ENCODE results near the gene TIE1. TPM values are rescaled to one million over a fixed set of nuclear protein-coding genes. Genes with fewer than 3 reads are reported as not detected.

TIE1 gene
- total RNA-seq, 1 donor from 2014 or later: 23.3 TPM

DNA sequence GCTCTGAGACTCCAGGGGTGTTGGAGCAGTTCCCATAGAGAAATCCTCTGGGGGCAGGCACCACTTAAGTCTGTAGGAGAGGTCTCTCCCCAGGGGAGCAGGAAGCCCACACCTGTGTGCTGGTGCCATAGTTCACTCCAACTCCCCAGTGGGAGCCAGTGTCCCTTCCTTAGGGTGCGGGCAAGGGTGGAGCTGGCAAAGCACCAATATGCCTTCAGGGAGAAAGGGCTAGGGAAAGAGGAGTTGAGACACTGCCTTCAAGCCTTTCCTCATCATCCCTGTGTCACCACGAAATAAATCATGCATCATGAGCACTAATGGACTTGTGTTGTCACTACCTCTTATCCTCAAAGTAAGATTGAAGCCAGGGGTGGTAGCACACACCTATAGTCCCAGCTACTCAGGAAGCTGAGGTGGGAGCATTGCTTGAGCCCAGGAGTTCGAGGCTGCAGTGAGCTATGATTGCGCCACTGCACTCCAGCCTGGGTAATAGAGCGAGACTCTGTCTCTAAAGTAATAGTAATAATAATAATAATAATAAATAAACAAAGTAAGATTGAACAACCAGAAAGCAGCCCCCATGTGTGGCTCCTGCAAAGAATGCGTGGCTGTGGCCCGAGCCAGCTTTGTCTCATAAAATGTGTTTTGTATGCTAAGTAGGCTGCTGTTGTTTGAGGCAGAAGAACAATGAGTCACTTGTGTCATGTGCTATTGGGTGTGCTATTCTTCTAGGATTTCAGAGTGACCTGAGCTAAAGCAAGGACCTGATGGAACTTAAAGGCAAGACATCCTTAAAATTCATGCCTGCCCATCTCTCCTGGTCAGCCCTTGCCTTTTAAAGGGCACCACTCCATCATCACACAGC, 6.7 kb upstream of the TIE1 start:
- DNase-seq (ENCODE audit: low spot score): no peak

DNA sequence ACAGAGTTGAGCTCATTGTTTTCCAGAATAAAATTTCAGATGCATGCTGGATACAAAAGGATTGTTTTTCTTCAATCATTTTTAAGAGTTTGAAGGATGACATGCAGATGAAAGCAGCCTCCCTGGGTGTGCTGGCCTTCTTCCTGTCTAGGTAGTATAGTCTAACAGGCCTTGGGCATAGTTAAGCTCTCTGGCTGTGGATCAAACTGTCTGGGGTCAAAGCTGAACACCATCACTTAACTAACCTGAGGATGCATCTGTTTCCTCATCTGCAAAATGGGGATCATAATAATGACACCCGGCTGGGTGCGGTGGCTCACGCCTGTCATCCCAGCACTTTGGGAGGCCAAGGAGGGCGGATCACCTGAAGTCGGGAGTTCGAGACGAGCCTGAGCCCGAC, 6.0 kb upstream of the TIE1 start:
- no peak for DNase-seq (ENCODE audit: low spot score)

DNA sequence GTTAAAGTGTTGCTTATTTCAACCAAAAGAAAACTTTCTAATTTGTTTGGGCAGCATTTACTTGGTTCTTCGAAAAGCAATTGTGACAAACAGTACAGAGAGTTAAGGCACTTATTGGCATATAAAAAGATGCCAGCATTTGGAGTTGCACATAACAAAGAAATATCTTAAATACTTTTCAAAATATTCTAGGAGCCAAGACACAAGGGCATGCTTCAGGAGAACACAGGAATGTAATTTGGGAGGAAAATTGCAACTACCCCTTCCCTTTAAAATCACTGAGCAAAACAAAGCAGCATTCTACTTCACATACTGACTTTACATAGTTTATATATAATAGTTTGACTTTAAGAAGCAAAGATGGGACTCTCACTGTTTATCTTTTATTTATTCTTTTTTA, 4.6 kb upstream of the TIE1 start:
- no peak for DNase-seq (ENCODE audit: low spot score)

DNA sequence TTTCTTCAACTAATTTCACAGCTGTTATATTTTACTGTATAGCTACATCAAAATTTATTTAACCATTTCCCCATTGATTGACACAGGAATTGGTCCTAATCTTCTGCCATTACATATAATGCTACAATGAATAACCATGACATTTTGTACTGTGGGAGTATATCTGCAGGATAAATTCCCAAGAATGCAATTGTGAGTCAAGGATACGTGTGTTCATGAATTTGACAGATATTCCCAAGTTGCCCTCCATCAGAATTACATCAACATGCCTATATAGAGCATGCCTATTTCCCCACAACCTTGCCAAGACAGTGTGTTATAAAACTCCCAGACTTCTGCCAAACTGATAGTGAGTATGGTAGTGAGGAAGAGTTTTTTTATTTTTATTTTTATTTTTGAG, 2.7 kb upstream of the TIE1 start:
- DNase-seq (ENCODE audit: low spot score): no peak

DNA sequence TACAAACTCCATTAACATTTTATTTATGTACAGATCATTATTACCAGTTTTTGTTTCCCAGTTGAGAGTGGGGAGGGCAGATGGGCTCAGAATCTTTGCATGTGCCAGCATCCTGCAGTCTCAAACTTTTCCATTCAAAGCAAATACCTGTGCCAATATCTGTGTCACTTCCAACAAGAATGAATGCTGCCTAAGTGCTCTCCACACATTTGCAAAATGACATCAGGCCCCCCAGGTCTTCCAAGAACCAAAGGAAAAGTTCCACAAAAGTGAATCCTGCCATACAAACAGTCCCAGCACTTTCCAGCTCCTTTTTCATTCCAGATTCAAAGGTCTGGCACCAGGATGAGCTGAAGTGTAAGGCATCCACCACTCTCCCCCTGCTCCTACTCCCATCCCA, 1.7 kb upstream of the TIE1 start:
- DNase-seq (ENCODE audit: low spot score): no peak

DNA sequence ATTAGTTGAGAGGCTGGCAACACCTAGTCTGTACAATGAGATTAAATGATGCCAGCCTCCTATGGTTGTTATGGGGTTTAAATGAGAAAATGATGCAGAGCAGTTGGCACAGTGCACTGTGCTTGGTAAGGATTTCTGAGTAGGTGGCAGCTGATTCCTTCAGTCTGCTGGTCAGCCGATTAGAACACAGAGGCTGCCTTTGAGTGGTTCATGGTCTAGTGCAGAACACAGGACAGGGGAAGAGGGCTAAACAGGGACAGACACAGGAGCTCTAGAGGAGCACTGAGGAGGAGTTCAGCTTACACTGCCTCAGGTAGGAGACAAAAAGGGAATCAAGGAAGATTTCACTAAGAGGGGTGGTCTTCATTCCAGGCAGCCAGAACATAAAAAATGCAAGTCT, 1.4 kb downstream of the TIE1 start:
- DNase-seq (ENCODE audit: low spot score): no peak

DNA sequence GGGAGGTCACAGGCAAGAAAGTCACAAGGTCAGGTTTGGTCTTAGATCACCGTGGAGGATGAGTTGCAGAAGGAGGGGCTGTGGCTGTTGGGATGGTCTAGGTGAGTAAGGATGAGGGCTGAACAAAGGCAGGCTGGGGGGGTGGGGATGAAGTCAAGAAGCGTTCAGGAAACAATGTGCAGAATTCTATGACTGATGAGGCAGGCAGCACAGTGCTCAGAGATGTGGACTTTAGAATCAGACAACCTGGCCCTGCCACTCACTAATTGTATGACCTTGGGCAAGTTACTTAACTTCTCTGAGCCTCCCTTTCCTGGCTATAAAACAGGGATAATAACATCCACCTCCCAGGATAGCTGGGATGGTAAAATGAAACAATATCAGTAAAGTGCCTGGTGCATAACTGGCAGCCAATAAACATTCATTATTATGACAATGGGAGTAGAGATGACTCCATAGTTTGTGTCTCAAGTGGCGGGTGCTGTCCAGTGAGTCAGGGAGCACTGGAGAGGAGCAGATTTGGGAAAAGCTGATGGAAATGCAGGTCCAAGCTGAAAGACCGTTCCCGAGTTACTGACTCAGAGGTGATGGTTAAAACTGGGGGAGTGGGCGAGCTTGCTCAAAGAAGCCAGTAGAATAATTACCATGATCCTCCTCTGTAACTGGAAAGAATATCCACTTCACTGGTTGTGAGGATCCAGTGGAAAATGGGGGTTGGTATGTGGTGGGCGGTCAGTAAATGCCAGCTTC, 2.1 kb downstream of the TIE1 start:
- no peak for DNase-seq (ENCODE audit: low spot score)

DNA sequence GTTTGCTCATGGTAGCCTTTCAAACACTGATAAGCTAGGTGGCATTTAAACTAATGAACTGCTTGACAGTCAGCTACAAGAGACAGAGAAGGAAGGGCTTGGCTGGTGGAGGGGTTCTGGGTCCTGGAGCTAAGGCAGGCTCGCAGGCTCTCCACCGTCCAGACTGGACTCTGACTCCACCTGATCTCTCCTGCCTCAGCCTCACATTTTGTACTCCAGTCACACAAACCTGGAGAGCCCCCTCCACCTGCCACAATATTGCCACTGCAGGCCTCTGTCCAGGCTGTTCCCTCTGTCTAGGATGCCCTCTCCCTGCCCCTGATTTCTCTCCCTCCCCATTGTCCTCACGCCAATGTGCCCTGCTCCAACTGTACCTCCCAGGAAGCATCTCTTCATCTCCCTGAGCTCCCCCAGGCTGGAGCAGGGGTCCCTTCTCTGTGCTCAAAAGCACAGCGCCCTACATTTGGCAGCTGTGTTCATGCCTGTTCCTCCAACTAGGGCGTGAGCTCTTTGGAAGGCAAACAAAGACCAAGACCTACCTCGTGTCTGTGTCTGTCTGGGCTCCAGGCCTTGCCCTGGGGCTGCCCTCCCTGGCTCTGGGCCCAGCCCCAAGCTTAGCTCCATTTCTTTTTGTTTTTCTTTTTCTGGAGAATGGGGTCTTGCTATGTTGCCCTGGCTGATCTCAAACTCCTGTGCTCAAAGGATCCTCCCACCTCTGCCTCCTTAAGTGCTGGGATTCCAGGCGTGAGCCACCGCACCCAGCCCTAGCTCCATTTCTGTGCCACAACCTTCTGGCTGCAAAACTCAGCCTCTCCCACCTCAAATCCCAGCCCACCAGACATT, 2.9 kb downstream of the TIE1 start:
- DNase-seq (ENCODE audit: low spot score): no peak

DNA sequence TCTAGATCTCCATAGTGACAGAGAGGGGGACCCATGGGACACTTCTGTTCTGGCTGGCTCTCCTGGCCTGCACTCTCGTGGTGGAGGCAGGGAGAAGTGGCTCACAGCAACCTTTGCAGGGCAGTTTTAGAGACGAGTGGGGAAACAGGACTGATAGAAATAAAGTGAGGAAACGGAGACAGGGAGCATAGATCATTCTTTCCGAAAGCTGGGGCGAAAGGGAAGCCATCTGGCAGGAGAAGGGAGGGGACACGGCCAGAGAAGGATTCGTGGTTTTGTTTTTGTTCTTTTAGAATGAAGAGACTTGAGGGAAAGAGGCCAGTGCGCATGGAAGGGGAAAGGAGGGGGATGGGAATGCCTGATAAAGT, 3.5 kb downstream of the TIE1 start:
- no peak for DNase-seq (ENCODE audit: low spot score)

DNA sequence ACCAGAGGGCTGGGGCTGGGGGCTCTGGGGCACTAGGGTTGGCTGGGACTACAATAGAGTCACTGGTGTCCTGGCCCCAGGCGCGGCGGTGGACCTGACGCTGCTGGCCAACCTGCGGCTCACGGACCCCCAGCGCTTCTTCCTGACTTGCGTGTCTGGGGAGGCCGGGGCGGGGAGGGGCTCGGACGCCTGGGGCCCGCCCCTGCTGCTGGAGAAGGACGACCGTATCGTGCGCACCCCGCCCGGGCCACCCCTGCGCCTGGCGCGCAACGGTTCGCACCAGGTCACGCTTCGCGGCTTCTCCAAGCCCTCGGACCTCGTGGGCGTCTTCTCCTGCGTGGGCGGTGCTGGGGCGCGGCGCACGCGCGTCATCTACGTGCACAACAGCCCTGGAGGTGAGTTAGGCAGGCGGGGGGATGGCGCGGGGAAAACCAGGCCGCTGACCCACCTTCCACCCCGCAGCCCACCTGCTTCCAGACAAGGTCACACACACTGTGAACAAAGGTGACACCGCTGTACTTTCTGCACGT, 4.1 kb downstream of the TIE1 start:
- no peak for DNase-seq (ENCODE audit: low spot score)

DNA sequence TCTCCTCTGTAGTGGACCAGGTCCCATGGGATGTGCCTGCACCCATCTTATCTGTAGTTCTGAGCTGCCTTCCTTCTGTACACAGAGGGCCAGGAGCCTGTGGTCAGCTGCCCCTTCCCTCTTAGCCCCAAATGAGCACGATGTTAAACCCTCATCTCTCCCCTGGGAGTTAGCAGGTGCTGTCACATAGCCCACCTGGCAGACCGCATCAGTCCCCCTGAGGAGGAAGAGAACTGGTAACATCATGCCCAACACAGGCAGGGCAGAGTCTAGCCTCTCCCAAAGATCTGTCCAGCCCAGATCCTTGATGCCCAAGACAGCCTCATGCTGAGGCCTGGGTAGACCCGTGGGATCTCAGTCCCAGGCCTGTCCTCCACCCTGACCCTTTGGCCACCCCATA, 4.7 kb downstream of the TIE1 start:
- no peak for DNase-seq (ENCODE audit: low spot score)

DNA sequence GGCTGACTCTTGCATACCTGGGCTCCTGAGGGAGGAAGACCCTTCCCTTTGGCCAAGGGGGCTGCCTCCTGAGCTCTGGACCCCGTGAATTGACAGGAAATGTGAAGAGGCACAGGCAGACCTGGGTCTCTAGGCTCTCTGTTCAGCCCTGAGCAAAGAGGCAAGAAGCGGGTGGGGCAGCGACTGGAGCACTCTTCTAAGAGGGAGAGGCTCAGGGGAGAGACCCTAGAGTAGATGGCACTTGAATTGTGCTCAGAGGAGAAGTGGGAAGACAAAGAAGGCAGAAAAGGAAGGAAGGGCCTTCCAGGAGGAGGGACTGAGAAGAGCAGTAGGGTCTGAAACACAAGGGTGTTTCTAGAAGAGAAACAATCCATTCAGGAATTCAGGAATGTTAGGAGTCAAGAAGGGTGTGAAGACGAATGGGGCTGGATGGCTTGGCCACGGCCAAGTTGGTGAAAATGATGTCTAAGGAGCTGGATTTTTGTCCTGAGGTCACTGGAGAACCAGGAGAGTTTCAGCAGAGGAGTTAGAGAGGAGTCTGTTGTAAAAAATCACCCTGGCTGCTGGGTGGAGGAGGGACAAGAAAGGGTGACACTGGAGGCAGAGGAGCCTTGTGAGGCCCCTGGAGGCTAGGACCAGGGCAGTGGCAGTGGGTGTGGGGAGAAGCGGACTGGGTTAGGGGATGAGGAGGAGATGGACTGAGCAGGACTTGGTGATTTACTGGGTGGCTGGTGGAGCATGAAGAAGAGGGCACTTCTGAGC, 5.3 kb downstream of the TIE1 start:
- no peak for DNase-seq (ENCODE audit: low spot score)

DNA sequence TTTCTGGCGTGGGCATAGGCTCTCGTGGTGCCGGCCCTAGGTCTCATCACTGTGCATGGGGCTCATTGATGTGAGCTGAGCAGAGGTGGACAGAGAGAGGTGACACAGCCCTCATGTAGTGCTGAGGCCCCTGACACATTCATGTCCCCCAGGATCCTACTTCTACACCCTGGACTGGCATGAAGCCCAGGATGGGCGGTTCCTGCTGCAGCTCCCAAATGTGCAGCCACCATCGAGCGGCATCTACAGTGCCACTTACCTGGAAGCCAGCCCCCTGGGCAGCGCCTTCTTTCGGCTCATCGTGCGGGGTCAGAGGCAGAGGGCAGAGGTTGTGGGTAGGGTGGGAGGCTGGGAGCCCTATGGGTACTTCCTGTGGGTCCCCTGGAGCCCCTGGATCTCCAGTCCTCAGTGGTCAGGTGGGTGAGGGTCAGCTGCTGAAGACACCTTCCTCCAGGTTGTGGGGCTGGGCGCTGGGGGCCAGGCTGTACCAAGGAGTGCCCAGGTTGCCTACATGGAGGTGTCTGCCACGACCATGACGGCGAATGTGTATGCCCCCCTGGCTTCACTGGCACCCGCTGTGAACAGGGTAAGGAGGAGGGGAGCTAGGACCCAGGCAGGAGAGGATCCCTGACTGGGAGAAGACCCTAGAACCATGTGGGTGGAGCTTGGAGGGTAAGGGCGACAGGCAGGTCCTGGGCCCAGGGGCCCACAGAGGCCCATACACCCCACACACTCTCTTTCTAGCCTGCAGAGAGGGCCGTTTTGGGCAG, 6.1 kb downstream of the TIE1 start:
- no peak for DNase-seq (ENCODE audit: low spot score)

DNA sequence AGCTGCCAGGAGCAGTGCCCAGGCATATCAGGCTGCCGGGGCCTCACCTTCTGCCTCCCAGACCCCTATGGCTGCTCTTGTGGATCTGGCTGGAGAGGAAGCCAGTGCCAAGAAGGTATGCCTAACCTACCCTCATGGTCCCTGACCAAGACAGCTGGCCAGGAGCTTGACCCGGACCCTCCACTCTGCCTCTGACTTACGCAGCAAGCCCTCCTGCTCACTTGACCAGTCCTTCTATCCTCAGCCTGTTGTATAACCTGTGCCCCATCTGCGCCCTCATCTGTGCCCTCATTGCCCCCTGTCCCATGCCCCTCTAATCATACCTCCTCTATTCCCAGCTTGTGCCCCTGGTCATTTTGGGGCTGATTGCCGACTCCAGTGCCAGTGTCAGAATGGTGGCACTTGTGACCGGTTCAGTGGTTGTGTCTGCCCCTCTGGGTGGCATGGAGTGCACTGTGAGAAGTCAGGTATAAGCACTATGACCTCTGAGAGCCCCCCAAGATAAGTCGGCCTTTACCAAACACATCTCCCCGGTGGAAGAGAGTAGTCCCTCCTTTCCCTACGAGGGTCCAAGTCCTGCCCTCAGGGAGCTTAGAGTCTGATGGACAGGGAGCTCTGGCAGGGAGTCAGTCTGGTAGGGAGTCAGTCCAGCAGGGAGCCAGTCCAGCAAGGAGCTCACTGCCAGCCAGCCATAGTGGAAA, 6.8 kb downstream of the TIE1 start:
- DNase-seq (ENCODE audit: low spot score): no peak

DNA sequence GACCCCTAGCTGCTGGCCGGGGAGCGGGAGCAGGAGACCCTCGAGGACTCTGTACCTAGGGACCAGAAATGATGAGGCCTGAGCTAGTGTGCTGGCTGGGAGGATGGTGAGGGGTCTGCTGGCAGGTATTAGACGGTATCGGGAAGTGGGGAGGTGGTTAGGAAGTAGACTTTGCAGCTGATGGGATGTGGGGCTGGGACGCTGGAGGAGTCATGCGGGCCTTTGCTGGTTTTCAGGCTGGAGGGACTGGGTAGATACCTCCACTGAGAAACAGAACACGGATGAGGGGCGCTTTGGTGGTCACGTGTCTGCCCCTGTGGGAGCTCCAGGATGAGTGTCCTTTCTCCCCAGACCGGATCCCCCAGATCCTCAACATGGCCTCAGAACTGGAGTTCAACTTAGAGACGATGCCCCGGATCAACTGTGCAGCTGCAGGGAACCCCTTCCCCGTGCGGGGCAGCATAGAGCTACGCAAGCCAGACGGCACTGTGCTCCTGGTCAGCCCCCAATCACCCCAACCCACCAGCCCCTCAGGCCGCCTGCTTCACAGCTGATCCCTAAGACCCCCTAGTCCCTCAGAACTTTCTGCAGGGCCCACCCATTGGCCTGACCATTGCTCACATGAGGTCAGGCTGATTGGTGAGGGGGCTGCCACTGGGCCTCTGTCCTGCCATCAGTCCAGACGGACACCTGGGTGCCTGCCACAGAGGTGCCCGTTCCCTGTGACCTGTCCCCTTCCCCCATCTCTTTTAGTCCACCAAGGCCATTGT, 8.0 kb downstream of the TIE1 start:
- DNase-seq (ENCODE audit: low spot score): no peak

DNA sequence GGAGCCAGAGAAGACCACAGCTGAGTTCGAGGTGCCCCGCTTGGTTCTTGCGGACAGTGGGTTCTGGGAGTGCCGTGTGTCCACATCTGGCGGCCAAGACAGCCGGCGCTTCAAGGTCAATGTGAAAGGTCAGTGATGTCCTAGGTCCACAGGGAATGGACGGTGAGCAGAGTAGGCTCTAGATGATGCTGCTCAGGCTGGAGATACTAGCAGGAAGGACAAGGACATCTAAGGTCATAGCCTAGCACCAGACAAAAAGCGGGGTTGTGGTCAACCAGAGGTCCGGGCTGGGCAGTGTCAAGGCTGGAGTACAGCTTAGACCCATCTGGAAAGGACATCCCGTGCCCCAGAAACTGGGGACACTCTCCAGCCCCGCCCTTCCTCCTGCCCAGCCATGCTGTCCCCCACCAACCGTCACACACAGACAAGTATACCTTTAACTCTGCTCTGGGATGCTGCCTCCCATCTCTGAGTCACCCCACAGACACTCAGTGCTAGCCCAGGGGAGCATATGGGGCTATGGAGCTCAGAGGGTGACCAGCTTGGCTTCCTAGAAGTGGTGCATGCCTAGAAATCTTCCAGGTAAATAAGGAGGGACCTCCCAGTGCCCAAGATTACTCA, 8.7 kb downstream of the TIE1 start:
- DNase-seq (ENCODE audit: low spot score): no peak

DNA sequence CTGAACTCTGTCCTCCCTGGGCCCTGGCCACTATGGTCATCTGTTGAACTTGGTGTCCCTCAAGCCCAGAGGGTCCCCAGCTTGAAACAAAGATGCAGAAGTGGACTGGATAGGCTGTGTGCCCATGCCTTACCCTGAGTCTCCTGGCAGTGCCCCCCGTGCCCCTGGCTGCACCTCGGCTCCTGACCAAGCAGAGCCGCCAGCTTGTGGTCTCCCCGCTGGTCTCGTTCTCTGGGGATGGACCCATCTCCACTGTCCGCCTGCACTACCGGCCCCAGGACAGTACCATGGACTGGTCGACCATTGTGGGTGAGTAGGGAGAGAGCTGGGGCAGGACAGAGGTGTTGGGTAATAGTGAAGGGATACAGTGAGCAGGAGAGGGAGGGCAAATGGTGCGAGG, 10.7 kb downstream of the TIE1 start:
- no peak for DNase-seq (ENCODE audit: low spot score)

DNA sequence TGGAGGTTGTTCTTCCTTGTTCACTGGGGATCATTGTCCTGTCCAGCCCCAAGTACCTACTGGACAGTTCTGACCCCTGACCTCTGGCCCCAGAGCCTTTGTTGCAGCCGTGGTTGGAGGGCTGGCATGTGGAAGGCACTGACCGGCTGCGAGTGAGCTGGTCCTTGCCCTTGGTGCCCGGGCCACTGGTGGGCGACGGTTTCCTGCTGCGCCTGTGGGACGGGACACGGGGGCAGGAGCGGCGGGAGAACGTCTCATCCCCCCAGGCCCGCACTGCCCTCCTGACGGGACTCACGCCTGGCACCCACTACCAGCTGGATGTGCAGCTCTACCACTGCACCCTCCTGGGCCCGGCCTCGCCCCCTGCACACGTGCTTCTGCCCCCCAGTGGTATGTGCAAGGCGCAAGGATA, 11.4 kb downstream of the TIE1 start:
- DNase-seq (ENCODE audit: low spot score): no peak

All from mucosa of gallbladder (tissue), 1 donor.